Panc1 (cell line): ENCODE data around the gene IFI44L.

Source experiments
- POLR2AphosphoS5 ChIP-seq: IDR thresholded peaks from 2 replicates; pipeline ENCODE4 v1.6.1; 2012; ENCODE audit warnings: mild to moderate bottlenecking, low read depth, low read length, moderate library complexity
- SIN3A ChIP-seq: IDR thresholded peaks from 2 replicates; pipeline ENCODE4 v1.6.1; 2012; ENCODE audit warnings: low read depth, mild to moderate bottlenecking, low read length, moderate library complexity, borderline replicate concordance; ENCODE audit not compliant: insufficient read depth
- TCF7L2 ChIP-seq: IDR thresholded peaks from 2 replicates; pipeline ENCODE4 v1.6.1; 2011; ENCODE audit warnings: mild to moderate bottlenecking, low read depth, low read length, inconsistent platforms
- TF ChIP-seq, protein P1 (sequence below): fragments of 450-650 bp; IDR thresholded peaks from 2 replicates; pipeline ENCODE4 v1.5.1; 2017; ENCODE audit warnings: mild to moderate bottlenecking
- TF ChIP-seq, protein P2 (sequence below), 2 experiments: IDR thresholded peaks; 2 replicates each; pipeline ENCODE4 v1.6.1; 2011 to 2012; ENCODE audit warnings: low read depth in 2 of 2, control low read depth in 1 of 2, low read length in 1 of 2, mild to moderate bottlenecking in 1 of 2, moderate library complexity in 1 of 2; ENCODE audit not compliant: insufficient read depth in 1 of 2

DNA sequence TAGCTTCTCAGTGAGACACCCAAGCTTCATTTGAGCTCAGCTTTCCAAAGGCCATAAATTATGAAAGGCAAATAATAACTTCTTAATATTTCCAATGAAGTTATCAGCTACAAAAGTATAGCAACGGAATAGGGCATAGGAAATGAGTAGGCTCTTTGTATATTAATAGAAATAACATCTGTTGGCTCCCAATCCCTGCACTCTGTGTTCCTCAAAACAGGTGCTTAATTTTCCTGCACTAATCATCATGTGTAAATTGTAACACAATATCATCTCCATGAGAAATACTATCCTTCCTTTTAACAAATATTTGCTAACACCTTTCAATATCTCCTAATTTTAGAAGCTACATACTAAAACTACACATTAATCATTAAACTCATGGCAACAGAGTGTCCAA lies 19.2 kb upstream of the IFI44L start:
- TF ChIP-seq, protein P1, sequence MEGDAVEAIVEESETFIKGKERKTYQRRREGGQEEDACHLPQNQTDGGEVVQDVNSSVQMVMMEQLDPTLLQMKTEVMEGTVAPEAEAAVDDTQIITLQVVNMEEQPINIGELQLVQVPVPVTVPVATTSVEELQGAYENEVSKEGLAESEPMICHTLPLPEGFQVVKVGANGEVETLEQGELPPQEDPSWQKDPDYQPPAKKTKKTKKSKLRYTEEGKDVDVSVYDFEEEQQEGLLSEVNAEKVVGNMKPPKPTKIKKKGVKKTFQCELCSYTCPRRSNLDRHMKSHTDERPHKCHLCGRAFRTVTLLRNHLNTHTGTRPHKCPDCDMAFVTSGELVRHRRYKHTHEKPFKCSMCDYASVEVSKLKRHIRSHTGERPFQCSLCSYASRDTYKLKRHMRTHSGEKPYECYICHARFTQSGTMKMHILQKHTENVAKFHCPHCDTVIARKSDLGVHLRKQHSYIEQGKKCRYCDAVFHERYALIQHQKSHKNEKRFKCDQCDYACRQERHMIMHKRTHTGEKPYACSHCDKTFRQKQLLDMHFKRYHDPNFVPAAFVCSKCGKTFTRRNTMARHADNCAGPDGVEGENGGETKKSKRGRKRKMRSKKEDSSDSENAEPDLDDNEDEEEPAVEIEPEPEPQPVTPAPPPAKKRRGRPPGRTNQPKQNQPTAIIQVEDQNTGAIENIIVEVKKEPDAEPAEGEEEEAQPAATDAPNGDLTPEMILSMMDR: no peak
- TF ChIP-seq, protein P2, sequence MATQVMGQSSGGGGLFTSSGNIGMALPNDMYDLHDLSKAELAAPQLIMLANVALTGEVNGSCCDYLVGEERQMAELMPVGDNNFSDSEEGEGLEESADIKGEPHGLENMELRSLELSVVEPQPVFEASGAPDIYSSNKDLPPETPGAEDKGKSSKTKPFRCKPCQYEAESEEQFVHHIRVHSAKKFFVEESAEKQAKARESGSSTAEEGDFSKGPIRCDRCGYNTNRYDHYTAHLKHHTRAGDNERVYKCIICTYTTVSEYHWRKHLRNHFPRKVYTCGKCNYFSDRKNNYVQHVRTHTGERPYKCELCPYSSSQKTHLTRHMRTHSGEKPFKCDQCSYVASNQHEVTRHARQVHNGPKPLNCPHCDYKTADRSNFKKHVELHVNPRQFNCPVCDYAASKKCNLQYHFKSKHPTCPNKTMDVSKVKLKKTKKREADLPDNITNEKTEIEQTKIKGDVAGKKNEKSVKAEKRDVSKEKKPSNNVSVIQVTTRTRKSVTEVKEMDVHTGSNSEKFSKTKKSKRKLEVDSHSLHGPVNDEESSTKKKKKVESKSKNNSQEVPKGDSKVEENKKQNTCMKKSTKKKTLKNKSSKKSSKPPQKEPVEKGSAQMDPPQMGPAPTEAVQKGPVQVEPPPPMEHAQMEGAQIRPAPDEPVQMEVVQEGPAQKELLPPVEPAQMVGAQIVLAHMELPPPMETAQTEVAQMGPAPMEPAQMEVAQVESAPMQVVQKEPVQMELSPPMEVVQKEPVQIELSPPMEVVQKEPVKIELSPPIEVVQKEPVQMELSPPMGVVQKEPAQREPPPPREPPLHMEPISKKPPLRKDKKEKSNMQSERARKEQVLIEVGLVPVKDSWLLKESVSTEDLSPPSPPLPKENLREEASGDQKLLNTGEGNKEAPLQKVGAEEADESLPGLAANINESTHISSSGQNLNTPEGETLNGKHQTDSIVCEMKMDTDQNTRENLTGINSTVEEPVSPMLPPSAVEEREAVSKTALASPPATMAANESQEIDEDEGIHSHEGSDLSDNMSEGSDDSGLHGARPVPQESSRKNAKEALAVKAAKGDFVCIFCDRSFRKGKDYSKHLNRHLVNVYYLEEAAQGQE (IDR thresholded peaks at IDR 0.05; ENCODE audit: insufficient read depth in 1 of 2, low read depth in 2 of 2, low read length in 1 of 2): no peak
- TF ChIP-seq SIN3A (no peak), POLR2AphosphoS5 (no peak), TCF7L2 (no peak)
